B cell (primary cell): ENCODE results near the gene DUSP16. TPM values are rescaled to one million over a fixed set of nuclear protein-coding genes. Genes with fewer than 3 reads are reported as not detected.

Experiments
- ATAC-seq: fragments of 200-7000 bp; cut with Tn5 transposase; one replicate; pipeline ENCODE4 v1.10.0; 2021; ENCODE audit warnings: low read depth, mild to moderate bottlenecking, moderate number of reproducible peaks, moderate library complexity
- CTCF ChIA-PET: fragments of 350-600 bp; sonication (Branson Sonifier 250); formaldehyde crosslinking; loops from one replicate; lab custom pipeline; 2021; ENCODE audit warnings: antibody characterized with exemption, inconsistent platforms; lab: Charles Lee
- POLR2A ChIA-PET: fragments of 350-600 bp; sonication (Branson Sonifier 250); formaldehyde crosslinking; loops from one replicate; lab custom pipeline; 2021; ENCODE audit warnings: antibody characterized with exemption; lab: Charles Lee
- DNase-seq: peaks from one replicate; pipeline ENCODE4 v3.0.0; 2013
- H2AFZ ChIP-seq: 2 replicates; pipeline ENCODE4 v1.6.1; 2012; ENCODE audit warnings: mild to moderate bottlenecking, low read depth, low read length; ENCODE audit not compliant: insufficient read depth, poor library complexity, severe bottlenecking
- H3K27ac ChIP-seq, 2 donors: 1 replicate in 1 of 2; 2 replicates in 1 of 2; pipeline ENCODE4 v1.5.1; 2012 to 2013; ENCODE audit warnings: low read length in 2 of 2, mild to moderate bottlenecking in 2 of 2, moderate library complexity in 1 of 2
- H3K27me3 ChIP-seq, 4 experiments: fragments of 200-600 bp in 1 of 4; sonication (generic) in 1 of 4; replicated peaks in 1 of 4; 1 replicate in 2 of 4; 2 replicates in 2 of 4; pipeline versions ENCODE4 v1.6.1 to v1.7.0; 2013 to 2016; ENCODE audit warnings: low read length in 3 of 4, mild to moderate bottlenecking in 2 of 4, mixed read lengths in 1 of 4, moderate library complexity in 1 of 4; ENCODE audit not compliant: insufficient read depth in 4 of 4, control insufficient read depth in 3 of 4; ENCODE audit errors: control extremely low read depth in 1 of 4
- H3K36me3 ChIP-seq, 2 experiments: replicated peaks in 1 of 2; 1 replicate in 1 of 2; 2 replicates in 1 of 2; pipeline versions ENCODE4 v1.6.1 to v1.7.1; 2013; ENCODE audit warnings: low read length in 1 of 2; ENCODE audit not compliant: insufficient read depth in 2 of 2, control insufficient read depth in 1 of 2; ENCODE audit errors: control extremely low read depth in 1 of 2, extremely low read depth in 1 of 2
- H3K4me1 ChIP-seq, 2 donors: fragments of 200-600 bp in 1 of 2; sonication (generic) in 1 of 2; 1 replicate in 1 of 2; 2 replicates in 1 of 2; pipeline versions ENCODE4 v1.5.1 to v1.6.1; 2013 to 2017; ENCODE audit warnings: low read length in 2 of 2; ENCODE audit not compliant: control insufficient read depth in 2 of 2, insufficient read depth in 2 of 2
- H3K4me2 ChIP-seq: replicated peaks from 2 replicates; pipeline ENCODE3; 2012; ENCODE audit warnings: mild to moderate bottlenecking, low read depth, low read length; ENCODE audit not compliant: poor library complexity, severe bottlenecking
- H3K4me3 ChIP-seq, 5 experiments: fragments of 200-600 bp in 1 of 5; sonication (generic) in 1 of 5; 1 replicate in 3 of 5; 2 replicates in 2 of 5; pipeline versions ENCODE4 v1.5.1 to v1.7.0; 2011 to 2016; ENCODE audit warnings: low read length in 4 of 5, mild to moderate bottlenecking in 4 of 5, low read depth in 2 of 5, control low read depth in 1 of 5, moderate library complexity in 1 of 5; ENCODE audit not compliant: insufficient read depth in 1 of 5; ENCODE audit errors: control extremely low read depth in 1 of 5, extremely low read depth in 1 of 5
- H3K79me2 ChIP-seq: fragments of 200-600 bp; sonication (generic); one replicate; pipeline ENCODE4 v1.6.0; 2016; ENCODE audit warnings: low read length; ENCODE audit not compliant: control insufficient read depth, insufficient read depth
- H3K9ac ChIP-seq: fragments of 200-600 bp; sonication (generic); 2 replicates; pipeline ENCODE4 v1.6.1; 2017; ENCODE audit warnings: mild to moderate bottlenecking, low read length, moderate library complexity
- H3K9me3 ChIP-seq, 3 donors: one replicate each; pipeline versions ENCODE4 v1.6.1 to v1.7.1; 2013; ENCODE audit warnings: low read length in 2 of 3; ENCODE audit not compliant: control insufficient read depth in 2 of 3, insufficient read depth in 1 of 3; ENCODE audit errors: control extremely low read depth in 1 of 3
- H4K20me1 ChIP-seq: 2 replicates; pipeline ENCODE4 v1.6.0; 2012; ENCODE audit warnings: mild to moderate bottlenecking, low read length; ENCODE audit not compliant: insufficient read depth, control insufficient read depth, poor library complexity, severe bottlenecking
- H3K27ac Mint-ChIP-seq: one replicate; pipeline ENCODE4 v1.8.0; 2021; ENCODE audit warnings: mixed read lengths
- H3K27me3 Mint-ChIP-seq: one replicate; pipeline ENCODE4 v1.8.0; 2021; ENCODE audit warnings: mixed read lengths
- H3K4me1 Mint-ChIP-seq: one replicate; pipeline ENCODE4 v1.8.0; 2021; ENCODE audit warnings: mixed read lengths
- H3K4me3 Mint-ChIP-seq: one replicate; pipeline ENCODE4 v1.8.0; 2021; ENCODE audit warnings: mixed read lengths
- H3K9me3 Mint-ChIP-seq: one replicate; pipeline ENCODE4 v1.8.0; 2022; ENCODE audit warnings: mixed read lengths; ENCODE audit not compliant: insufficient read depth
- EZH2 ChIP-seq: IDR thresholded peaks from 2 replicates; pipeline ENCODE4 v1.6.1; 2012; ENCODE audit warnings: borderline replicate concordance, low read depth, mild to moderate bottlenecking, moderate library complexity, low read length; ENCODE audit not compliant: insufficient read depth, poor library complexity, severe bottlenecking
- WGBS: methylation state at CpG from one replicate; pipeline ENCODE4 v1.1.5; 2013; ENCODE audit warnings: missing lambda C conversion rate; ENCODE audit not compliant: insufficient coverage; 5-methylcytosine and 5-hydroxymethylcytosine counted together
- intact Hi-C: fragments of 100-400 bp; cut with micrococcal nuclease; formaldehyde crosslinking; loops from one replicate; pipeline ENCODE4 v1.10.0; 2022
- polyA plus RNA-seq: library from polyadenylated mRNA; depleted of rRNA; stranded (reverse); fragments of >200 nt; gene quantifications from 2 replicates; pipeline ENCODE4 v1.2.3, GENCODE V29; 2012
- total RNA-seq, 2 donors: library from RNA; stranded (reverse); fragments of 120-200 nt in 1 of 2; gene quantifications; 1 replicate in 1 of 2; 2 replicates in 1 of 2; pipeline versions ENCODE4 v1.2.3 to v1.2.4, GENCODE V29; 2013 to 2022
- TF ChIP-seq, protein P1 (sequence below): fragments of 200-600 bp; IDR thresholded peaks from one replicate; pipeline ENCODE4 v1.8.0; 2022; ENCODE audit warnings: antibody characterized with exemption, mild to moderate bottlenecking

Gene DUSP16
- total and polyA plus RNA-seq, 2 donors (not counting 1 experiment from before 2014, with no cell fraction given) = 0.37 to 5.6 TPM

- Mint-ChIP-seq H3K9me3 (no peaks in the 10 kb centered on the region), H3K4me1 (peaks cover 10% of the 10 kb centered on the region), H3K4me3 (no peak overlapping the region), H3K27me3 (peaks cover 10% of the 10 kb centered on the region), H3K27ac (no peak overlapping the region)
- no peaks in the 10 kb centered on the region for H3K79me2 ChIP-seq
- no peak for ATAC-seq
- no peak for DNase-seq
- no peak overlapping the region for H3K4me2 ChIP-seq
- no peak for TF ChIP-seq EZH2
- TF ChIP-seq, protein P1, sequence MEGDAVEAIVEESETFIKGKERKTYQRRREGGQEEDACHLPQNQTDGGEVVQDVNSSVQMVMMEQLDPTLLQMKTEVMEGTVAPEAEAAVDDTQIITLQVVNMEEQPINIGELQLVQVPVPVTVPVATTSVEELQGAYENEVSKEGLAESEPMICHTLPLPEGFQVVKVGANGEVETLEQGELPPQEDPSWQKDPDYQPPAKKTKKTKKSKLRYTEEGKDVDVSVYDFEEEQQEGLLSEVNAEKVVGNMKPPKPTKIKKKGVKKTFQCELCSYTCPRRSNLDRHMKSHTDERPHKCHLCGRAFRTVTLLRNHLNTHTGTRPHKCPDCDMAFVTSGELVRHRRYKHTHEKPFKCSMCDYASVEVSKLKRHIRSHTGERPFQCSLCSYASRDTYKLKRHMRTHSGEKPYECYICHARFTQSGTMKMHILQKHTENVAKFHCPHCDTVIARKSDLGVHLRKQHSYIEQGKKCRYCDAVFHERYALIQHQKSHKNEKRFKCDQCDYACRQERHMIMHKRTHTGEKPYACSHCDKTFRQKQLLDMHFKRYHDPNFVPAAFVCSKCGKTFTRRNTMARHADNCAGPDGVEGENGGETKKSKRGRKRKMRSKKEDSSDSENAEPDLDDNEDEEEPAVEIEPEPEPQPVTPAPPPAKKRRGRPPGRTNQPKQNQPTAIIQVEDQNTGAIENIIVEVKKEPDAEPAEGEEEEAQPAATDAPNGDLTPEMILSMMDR = no peak
- ChIA-PET CTCF (interaction anchor here (0.8 to 0.9 kb wide), 2 partner anchors 10 to 211 kb away, joined by 3 read pairs; no protein-coding TSS in a partner anchor), POLR2A (interaction anchor here (0.6 kb wide), 1 partner anchor 179 kb away, joined by 4 read pairs; no protein-coding TSS in a partner anchor)
- no peak overlapping the region for H3K4me3 ChIP-seq
- H3K9me3 ChIP-seq = no peaks in the 10 kb centered on the region
- H3K9ac ChIP-seq = no peak overlapping the region
- no peak overlapping the region for H2AFZ ChIP-seq
- no peak overlapping the region for H3K27ac ChIP-seq
- H3K27me3 ChIP-seq = peaks cover 0 to 9% (median 4%) of the 10 kb centered on the region in 4 experiments
- H3K4me1 ChIP-seq = peaks cover 12% of the 10 kb centered on the region in 2 donors
- H3K36me3 ChIP-seq = no peaks in the 10 kb centered on the region
- intact Hi-C loops = no loop called here
- H4K20me1 ChIP-seq = no peaks in the 10 kb centered on the region
- no CpG with 5 or more reads among the region's 3 CpGs for WGBS
Measured at GRCh38 chr12:12557733-12558132, 4.9 kb downstream of the DUSP16 start.

- no peak overlapping the region for H3K4me3 Mint-ChIP-seq
- no peak overlapping the region for H3K4me2 ChIP-seq
- H3K27me3 ChIP-seq = peaks cover 0 to 6% (median under 1%) of the 10 kb centered on the region in 4 experiments
- H3K79me2 ChIP-seq = no peaks in the 10 kb centered on the region
- H3K9me3 Mint-ChIP-seq = no peaks in the 10 kb centered on the region
- no peak overlapping the region for H3K9ac ChIP-seq
- no peaks in the 10 kb centered on the region for H3K36me3 ChIP-seq
- H3K27ac Mint-ChIP-seq = no peak overlapping the region
- intact Hi-C loops = no loop called here
- peaks cover under 1% of the 10 kb centered on the region for H3K4me1 Mint-ChIP-seq
- H2AFZ ChIP-seq = no peak overlapping the region
- POLR2A ChIA-PET = interaction anchor here (0.6 kb wide), 1 partner anchor 9 kb away, joined by 4 read pairs; no protein-coding TSS in a partner anchor
- WGBS = no CpG with 5 or more reads among the region's 4 CpGs
- DNase-seq = no peak
- H3K4me1 ChIP-seq = peaks cover 3% of the 10 kb centered on the region in 2 donors
- CTCF ChIA-PET = interaction anchor here (1.2 to 2.1 kb wide), 3 partner anchors 178 to 181 kb away, joined by 3 to 6 read pairs (median 4); no protein-coding TSS in a partner anchor
- no peaks in the 10 kb centered on the region for H4K20me1 ChIP-seq
- no peak for TF ChIP-seq EZH2
- TF ChIP-seq, protein P1 = no peak
- no peak for ATAC-seq
- H3K4me3 ChIP-seq = no peak overlapping the region
- peaks cover 14% of the 10 kb centered on the region for H3K27me3 Mint-ChIP-seq
- no peaks in the 10 kb centered on the region for H3K9me3 ChIP-seq
- H3K27ac ChIP-seq = no peak overlapping the region
Measured at GRCh38 chr12:12555656-12556055, 7.0 kb downstream of the DUSP16 start.
